SK-MEL-5 (cell line): ENCODE data around the gene PELI2. TPM values are rescaled to one million over a fixed set of nuclear protein-coding genes. Genes with fewer than 3 reads are reported as not detected.

Experiments
- DNase-seq: peaks from one replicate; pipeline ENCODE4 v3.0.0-alpha.2; 2016; ENCODE audit warnings: low read depth, low spot score
- in situ Hi-C: cut with HindIII; loops from 2 replicates; pipeline ENCODE4 v1.10.0; 2016; ENCODE audit warnings: low sequenced_read_pairs, high pct_unique_total_duplicates, low pct_unique_long_range_greater_than_20kb
- total RNA-seq: library from RNA; depleted of rRNA; stranded (reverse); fragments of >200 nt; shearing (Covaris generic); gene quantifications from 2 replicates; pipeline ENCODE4 v1.2.3, GENCODE V29; 2014

The PELI2 gene
- total RNA-seq, 1 experiment from 2014 or later, result 3.2 TPM

- DNase-seq, result no peak
- in situ Hi-C loops, result no loop called here
Observed at GRCh38 chr14:56334458-56334857, 216.2 kb downstream of the PELI2 start.

GRCh38 chr14:56338674-56339073 is 220.5 kb downstream of the PELI2 start:
- no peak for DNase-seq
- in situ Hi-C loops, result no loop called here

GRCh38 chr14:56339855-56340701 is 221.9 kb downstream of the PELI2 start:
- in situ Hi-C loops, result no loop called here
- DNase-seq, result peak; percentile 70

GRCh38 chr14:56340932-56341331 is 222.7 kb downstream of the PELI2 start:
- DNase-seq, result no peak
- in situ Hi-C loops, result no loop called here

GRCh38 chr14:56341766-56342493 is 223.7 kb downstream of the PELI2 start:
- in situ Hi-C loops, result no loop called here
- DNase-seq, result peak; percentile 7

GRCh38 chr14:56342494-56342942 is 224.3 kb downstream of the PELI2 start:
- peak; percentile 24 for DNase-seq
- in situ Hi-C loops, result no loop called here

GRCh38 chr14:56349960-56350359 is 231.7 kb downstream of the PELI2 start:
- DNase-seq, result no peak
- in situ Hi-C loops, result no loop called here
